Astrocyte (in vitro differentiated cells and primary cell): ENCODE measurements around the gene PROSER3.

Experiments used
- CTCF ChIP-seq: IDR thresholded peaks from 2 replicates; pipeline ENCODE4 v1.5.1; 2011; ENCODE audit warnings: low read depth, mild to moderate bottlenecking, inconsistent platforms, low read length, moderate library complexity; ENCODE audit not compliant: insufficient read depth
- EZH2 ChIP-seq: IDR thresholded peaks from 2 replicates; pipeline ENCODE4 v1.6.1; 2012; ENCODE audit warnings: mild to moderate bottlenecking, low read length, inconsistent platforms; ENCODE audit not compliant: insufficient read depth

GRCh38 chr19:35782589-35782988 is 24.6 kb downstream of the PROSER3 start:
- no peak for TF ChIP-seq CTCF
- no peak for TF ChIP-seq EZH2
